HG02840 (cell line): ENCODE data around the gene TMEM184A.

ENCODE experiments used
- ATAC-seq: cut with Tn5 transposase; IDR thresholded peaks from one replicate; pipeline ENCODE4 v1.9.1; 2021; ENCODE audit warnings: mild to moderate bottlenecking, moderate library complexity, moderate number of reproducible peaks; ENCODE audit not compliant: unreplicated experiment, low FRiP score

Gene TMEM184A

DNA sequence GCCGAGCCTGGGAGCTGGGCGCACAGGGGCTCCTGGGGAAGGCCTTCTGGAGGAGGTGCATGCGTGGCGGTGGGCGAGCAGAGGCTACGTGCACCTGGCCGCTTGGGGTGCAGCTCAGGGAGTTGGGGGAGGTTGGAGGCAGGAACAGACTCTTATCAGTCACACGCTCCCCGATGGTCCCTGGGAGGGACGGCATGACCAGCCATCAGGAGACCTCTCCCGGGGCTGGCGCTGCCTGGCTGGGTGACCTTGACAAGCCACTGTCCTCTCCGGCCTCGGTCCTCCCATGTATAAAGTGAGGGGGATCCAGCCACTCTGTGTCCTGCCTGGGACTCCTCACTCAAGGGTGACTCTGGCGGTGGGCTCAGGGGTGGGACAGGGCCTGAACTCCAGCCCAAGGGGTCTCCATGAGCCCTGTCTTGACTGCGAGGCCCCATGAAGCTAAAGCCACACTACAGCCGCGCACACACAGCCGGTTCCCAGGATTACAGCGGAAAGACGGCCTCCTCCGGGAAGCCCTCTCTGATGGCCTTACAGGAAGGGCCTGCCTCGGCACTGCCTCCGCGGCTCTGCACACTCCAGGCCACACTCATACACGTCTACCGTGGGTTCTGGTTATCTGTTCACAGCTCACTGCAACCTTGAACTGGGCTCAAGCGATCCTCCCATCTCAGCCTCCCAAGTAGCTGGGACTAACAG lies 2.3 kb downstream of the TMEM184A start:
- no peak for ATAC-seq

DNA sequence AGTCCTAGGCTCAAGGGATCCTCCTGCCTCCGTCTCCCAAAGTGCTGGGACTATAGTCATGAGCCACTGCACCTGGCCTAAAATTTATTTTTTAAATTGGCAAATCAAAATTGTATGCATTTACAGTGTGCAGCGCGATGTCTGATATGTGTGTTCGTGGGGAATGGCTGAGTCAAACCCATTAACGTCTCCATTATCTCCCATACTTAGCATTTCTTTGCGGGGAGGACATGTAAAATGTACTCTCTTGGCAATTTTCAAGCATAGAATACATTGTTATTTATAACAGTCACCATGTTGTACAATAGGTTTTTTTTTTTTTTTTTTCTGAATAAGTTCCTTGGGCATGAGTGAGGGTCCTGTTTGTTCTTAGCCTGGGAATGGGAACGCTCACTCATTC lies 3.8 kb downstream of the TMEM184A start:
- ATAC-seq = no peak

DNA sequence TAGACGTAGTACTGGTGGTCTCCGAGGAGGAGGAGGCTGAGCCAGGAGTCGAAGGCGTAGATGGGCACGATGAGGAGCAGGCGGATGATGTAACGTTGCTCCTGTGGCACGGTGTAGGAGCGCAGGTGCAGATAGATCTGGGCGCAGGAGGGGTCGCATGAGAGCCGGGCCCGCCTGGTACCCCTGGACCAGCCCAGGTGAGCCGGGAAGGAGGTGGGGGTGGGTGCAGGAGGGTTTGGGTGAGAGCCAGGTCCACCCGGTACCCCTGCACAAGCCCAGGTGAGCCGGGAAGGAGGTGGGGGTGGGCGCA lies 5.2 kb downstream of the TMEM184A start:
- no peak for ATAC-seq

DNA sequence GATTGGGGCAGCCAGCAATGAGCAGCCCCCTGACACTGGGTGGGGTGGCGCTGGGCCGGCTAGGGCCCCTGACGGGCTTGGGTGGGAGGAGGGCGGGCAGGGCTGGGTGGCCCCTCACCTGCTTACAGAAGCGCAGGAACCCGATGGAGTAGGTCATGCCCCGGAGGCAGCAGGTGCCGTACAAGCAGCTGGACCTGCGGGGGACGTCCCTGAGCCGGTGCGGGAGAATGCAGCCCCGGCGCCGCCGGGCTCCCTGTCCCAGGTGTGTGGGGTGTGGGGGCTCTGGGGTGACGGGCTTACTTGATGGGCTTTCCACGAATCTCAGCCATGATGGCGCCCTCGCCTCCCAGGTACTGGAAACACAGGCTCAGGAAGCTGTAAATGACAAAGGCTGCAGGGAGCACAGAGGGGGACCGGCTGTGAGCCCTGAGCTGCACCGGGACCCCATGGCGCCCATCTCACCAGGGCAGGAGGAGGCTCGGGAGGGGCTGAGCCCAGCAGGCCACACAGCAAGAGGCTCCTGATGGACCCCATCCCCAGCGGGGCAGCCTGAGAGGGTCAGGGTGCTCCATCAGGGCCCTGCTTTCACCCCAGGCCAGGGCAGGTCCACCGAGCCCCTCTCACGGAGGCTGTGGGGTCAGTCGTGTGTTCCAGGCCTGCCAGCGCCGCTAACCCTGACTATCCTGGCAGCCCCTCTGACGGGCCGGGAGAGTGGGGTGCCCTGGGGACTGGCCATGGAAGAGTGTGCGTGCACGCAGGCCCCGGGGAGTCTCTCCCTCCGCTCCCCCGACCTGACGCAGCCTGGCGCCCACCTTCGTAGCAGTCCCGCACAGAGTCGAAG lies 5.8 kb downstream of the TMEM184A start:
- ATAC-seq = no peak

DNA sequence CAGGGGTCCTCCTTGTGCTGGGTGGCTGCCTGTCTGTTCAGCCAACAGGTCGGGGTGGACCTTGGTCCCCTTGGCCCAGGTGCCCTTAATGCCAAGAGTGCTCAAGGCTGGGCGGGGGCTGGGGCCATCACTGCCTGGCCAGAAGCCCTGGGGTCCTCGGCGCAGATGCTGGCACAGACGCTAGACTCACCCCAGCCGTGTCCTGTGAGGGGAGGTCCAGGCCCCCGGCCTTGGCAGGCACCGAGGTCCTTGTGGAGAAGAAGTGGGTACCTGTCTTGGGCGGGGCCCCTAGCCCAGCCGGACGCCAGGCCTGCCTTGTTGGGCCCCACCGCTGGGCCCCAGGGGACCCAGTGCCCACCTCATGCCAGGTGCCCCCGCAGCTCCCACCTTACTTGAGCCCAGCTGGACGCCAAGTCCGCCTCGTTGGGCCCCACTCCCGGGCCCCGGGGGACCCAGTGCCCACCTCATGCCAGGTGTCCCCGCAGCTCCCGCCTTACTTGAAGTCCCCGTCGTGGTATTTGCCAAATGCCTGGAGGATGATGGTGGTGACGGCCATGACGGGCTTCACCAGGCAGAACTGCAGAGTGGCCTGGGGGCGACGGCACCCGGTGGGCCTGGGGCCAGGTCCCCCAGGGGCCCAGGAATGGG lies 6.5 kb downstream of the TMEM184A start:
- no peak for ATAC-seq

DNA sequence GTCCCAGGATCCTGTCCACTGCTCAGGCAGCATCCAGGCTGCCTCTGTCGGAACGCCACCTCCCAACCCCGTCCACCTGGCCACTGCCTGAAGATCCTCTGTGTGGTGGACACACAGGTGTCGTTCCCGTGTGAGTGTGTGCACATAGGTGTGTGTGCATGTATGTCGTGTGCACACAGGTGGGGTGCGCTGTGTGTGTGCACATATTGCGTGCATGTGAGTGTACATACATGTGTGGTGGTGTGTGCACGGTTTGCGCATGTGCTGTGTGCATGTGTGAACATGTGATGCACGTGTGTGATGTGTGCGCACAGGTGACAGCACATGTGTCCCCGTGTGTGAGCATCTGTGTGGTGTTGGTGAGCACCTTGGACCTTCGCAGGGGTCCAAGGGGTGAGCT lies 7.1 kb downstream of the TMEM184A start:
- no peak for ATAC-seq

DNA sequence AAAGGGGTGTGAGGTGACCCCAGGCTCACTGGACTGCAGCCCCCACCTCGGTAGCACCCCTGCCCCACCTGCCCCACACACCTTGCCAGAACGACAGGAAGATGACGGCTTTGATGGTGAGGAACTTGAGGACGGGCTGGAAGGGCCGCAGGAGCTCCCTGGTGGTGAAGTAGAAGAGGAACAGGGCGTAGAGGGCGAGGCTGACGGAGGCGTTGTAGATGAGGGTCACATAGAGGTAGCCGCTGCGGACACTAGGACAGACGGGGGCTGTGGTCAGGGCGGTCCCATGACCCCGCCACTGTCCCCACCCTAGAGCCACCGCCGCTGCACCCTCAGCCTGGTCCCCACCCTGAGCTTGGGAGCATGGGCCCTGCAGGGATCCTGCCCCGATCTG lies 7.6 kb downstream of the TMEM184A start:
- ATAC-seq = no peak

DNA sequence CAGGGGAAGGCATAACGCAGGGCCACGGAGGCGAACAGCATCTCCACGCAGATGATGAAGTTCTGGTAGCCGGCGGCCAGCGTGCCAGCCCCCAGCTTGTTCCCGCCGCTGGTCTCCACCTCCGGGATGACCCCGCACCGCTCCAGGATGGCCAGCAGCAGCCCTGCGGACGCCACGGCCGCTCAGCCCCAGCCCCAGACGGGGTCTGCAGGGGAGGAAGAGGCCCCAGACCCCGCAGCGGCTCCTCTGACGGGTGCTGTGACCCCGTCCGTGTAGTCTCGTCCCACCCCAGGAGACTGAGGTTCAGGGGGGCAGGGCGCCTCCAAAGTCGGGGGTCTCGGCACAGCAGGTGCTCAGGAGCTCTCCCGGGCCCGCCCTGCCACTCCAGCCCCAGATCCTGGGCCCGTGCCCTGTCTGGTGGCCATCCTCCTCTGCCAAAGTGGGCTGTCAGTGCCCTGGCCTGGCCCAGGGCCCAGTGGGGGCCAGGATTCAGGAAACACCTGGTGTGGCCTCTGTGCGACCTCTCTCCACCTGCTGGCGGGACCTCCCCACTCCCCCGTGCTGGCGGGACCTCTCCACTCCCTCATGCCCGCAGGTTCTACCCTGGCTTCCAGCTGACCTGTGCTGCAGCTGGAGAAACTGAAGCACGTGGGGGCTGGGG lies 8.1 kb downstream of the TMEM184A start:
- no peak for ATAC-seq

DNA sequence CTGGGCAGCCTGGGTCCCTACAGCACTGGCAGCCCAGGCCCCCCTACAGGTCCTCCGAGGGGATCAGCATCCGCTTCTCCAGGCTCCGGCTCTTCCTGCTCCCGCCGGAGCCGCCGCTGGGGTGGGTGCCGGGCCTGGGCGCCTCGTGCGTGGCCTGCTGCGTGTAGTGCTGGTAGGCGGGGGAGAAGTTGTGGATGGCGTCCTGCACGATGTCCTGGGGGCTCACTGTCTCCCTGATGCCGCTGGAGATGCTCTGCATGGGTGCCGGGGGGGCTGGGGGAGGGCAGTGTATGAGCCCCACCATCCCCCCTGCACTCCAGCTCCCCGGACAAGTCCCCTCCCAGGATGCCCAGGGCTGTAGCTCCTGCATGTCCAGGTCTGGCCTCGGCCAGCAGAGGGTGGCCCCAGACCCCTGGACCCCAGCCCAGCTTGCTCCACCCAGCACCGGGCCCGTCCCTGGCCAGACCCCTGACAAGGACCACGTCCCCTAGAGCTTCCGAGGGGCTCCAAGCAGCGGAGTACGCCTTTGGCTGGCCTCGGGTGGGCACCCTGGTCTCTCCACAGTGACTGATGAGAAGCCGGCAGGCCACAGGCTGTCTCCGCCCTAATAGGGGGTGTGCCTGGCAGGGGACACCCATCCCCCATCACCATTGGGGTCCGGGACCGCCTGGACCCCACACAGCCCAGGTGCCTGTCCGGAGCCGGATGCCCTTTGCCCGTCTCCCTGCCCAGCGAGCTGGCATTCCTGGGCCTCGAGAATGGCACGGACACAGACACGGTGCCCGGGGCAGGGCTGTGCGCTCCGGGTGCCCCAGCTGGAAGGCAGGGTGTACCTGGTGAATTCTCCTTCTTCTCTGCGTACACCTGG lies 8.9 kb downstream of the TMEM184A start:
- ATAC-seq = no peak

DNA sequence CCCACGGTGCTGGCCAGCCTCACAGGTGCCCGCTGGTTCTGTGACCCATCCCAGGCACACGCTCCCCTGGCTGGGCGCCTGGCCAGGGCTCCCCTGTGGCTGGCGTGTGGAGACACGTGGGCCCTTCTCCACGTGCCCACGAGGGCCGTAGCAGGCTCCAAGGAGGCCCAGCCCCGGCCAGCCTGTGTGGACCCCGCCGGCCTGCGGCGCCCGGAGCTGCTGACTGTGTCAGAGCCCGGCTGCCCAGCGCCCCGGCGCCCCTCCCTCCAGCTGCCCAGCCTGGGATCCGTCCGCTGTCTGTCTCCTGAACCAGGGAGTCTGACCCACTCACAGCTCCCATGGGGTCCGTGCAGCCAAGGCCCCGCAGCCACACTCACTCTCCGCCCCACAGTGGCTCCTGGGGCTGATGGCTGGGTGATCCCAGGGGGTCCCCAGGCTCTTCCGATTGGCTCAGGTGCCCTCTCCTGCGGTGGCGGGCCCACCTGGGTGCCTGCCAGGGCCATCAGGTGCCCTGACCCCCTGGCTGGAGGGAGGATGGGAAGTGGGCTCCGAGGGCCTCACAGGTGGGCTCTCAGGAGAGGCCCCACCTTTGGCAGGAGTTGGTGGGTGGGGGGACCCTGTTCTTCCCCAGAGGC lies 9.6 kb downstream of the TMEM184A start:
- no peak for ATAC-seq

DNA sequence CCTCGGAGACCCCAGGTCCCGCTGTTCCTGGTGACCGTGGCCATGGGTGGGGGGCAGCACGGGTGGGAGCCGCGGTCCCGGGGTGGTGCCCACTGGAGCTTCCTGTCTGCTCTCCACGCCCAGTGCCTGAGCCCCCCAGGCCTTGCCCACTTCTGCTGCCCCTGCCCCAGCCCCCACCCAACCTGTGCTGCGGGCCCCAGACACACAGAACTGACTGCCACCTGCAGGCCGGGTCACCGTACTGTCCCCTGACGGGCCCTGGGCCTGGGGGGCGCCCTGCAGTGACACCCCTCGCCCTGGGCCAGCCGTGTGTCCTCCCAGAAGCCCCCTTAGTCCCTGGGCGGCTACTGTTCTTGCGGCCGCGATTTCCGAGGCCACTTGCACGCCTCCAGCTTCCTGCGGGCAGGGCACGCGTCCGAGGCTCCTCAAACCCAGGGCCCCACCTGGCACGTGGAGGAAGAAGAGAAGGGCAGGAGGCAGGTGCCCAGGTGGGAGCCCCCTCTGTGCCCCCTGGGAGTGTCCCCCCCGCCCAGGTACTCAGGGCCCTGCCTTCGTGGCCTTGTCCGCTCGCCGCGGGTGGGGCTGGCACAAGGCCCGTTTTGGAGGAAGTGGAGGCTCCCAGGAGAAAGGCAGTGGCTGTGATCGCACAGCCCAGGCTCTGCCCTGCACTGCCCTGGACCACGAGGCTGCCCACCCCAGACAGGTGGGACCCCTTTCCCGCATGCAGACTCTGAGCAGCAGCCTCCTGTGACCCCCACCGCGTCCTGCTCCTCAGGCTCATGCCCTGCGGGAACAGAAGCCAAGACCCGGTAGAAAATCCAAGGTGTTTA lies 10.4 kb downstream of the TMEM184A start:
- ATAC-seq = no peak

DNA sequence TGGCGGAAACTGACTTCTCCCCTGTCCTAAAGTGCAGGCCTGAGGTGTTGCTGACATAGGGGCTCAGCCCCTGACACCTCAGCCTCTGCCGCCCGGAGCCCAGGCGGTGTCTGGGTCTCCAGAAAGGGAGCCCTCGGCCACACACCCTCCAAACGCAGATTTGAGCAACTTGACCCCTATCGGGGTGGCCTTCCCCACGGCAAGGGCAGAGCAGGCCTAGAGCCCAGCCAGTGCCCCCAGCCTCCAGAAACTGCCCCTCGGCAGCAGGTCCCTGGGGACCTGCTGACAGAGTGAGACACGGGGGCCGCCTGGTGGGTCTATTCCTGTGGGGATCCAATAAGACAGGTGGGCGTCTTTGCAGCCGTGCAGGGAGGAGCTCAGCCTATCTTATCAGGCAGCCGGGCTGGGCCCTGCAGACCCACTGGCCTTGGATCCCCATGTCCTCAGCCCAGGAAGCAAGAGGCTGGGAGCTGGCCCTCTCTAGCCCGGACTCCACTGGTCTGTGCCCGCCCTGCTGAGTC lies 11.0 kb downstream of the TMEM184A start:
- no peak for ATAC-seq

DNA sequence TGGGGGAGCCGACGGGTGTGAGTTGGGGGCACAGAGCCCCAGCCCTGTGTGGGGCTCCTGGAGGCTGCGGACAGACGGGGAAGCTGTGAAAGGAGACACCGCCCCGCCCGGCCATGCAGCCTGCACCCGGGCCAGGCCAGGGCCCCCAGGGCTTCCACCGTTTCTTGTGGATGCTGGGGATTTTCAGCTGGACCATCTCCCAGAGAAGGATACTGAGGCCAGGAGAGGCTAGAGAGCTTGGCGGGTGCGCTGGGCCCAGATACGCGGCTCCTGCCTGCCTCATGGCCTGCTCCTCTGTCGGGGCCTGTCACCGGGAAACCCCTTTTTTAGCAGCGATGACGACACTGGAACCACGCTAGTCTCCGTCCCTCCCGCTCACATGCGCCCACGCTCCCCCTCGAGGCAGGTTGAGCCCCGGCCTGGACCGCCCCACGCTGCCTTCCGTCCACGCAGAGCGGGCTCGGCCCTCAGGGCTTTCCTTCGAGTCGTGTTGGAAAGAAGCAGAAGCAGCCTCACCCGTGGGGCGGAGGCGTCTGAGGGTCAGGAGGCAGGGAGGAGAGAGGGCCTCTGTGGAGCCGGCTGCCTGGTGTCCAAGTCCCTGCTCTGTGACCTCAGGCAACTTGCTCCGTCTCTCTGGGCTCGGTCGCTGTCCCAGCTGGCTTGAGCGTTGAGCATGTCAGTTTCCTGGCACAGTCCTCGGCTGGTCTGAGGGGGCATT lies 11.7 kb downstream of the TMEM184A start:
- ATAC-seq = no peak

DNA sequence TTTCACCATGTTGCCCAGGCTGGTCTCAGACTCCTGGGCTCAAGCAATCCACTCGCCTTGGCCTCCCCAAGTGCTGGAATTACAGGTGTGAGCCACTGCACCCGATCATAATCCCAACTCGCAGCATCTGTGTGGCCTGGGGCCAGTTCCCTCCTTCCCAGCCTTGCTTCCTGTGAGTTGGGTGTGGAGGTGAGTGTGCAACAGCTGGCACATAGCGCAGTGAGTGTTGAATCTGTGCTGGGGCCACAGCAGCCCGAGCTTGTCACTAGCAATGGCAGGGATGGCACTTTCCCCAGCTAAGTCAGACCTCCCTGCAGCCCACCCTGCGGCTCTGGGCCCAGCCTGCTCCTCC lies 12.2 kb downstream of the TMEM184A start:
- no peak for ATAC-seq

DNA sequence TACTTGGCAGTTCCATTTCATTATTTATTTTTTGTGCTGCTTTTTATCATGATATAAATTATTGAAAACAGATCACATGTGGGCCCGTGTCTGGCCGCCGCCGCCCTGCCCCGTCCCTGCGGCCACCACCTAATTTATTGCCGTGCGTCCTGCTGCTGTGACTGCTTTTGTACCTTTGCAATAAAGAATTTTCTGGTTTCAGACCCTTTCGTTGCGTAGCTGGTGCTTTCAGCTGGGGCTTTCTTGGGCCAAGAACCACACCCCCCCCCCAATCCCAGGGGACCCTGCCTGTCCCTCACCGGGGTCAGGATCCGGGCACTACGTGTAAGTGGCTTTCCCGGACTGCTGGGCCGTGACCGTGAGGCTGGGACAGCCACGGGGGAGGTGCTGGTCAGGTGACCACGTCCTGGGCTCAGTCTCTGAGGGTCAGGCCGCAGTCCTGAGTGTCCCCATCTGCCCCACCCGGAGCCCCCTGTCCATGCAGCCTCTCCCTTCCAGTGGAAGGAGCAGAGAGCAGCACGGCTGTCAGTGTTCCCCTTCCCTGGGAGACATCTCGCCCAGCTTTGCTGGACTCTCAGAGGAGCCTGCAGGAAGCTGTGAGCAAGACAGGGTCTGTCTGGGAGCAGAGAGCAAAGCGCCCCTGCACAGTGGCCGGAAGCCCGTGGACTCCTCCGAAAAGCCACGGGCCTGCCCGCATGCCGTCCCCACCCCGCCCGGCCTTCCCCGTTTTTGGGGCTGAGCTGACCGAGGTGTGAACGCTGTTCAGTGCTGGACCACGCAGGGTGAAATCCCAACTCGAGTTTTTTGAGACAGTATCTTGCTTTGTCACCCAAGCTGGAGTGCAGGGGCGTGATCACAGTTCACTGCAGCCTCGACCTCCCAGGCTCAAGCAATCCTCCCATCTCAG lies 12.9 kb downstream of the TMEM184A start:
- ATAC-seq = no peak

DNA sequence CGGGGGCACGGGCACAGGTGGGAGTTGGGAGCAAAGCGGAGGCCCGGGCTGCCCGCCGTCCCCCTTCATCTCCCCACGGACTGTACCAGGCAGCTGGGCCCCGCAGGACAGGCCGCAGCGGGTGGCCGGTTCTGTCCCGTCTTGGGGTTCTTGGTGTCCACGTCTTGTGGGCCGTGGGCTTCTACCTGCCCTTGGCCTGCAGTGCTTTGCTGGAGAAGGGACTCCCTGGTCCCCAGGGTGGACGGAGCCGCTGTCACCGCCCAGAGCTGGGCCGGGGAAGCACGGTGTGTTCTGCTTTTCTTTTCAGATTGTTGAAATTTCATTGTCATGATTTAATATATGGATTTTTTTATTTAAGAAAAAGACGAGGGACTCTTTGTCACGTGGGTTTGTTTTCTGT lies 13.7 kb downstream of the TMEM184A start:
- ATAC-seq = no peak
